SH-SY5Y (cell line): Measurements from ENCODE around the gene PNMA8B.

Source experiments
- GATA2 ChIP-seq: IDR thresholded peaks from 2 replicates; pipeline ENCODE4 v1.6.1; 2011; ENCODE audit warnings: mild to moderate bottlenecking, low read depth, low read length
- GATA3 ChIP-seq: IDR thresholded peaks from 2 replicates; pipeline ENCODE4 v1.6.1; 2011; ENCODE audit warnings: low read depth, mild to moderate bottlenecking, low read length, moderate library complexity

DNA sequence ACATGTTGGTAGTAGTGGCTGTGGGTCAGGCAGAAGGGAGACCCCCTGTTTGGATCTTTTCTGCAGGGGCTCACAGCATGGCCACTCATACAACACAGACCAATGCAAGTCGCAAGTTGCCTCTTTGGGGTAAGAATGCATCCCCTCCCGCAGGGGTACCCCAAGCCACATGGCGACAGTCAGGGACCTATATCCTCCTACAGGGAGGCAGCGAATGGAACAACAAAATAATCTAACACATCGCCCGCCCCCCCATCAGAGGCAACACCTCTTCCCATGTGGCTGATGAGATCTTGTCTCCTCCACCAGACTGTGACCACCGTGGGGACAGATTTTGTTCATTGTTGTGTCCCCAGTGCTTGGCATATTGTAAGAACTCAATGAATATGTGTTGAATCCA lies 40.7 kb upstream of the PNMA8B start:
- no peak for TF ChIP-seq GATA3
- no peak for TF ChIP-seq GATA2
